ENCODE measurements around the gene ABCC4.
A peak's percentile ranks its signal among the peaks of the same experiment; 100 is the strongest.

Gene ABCC4

DNA sequence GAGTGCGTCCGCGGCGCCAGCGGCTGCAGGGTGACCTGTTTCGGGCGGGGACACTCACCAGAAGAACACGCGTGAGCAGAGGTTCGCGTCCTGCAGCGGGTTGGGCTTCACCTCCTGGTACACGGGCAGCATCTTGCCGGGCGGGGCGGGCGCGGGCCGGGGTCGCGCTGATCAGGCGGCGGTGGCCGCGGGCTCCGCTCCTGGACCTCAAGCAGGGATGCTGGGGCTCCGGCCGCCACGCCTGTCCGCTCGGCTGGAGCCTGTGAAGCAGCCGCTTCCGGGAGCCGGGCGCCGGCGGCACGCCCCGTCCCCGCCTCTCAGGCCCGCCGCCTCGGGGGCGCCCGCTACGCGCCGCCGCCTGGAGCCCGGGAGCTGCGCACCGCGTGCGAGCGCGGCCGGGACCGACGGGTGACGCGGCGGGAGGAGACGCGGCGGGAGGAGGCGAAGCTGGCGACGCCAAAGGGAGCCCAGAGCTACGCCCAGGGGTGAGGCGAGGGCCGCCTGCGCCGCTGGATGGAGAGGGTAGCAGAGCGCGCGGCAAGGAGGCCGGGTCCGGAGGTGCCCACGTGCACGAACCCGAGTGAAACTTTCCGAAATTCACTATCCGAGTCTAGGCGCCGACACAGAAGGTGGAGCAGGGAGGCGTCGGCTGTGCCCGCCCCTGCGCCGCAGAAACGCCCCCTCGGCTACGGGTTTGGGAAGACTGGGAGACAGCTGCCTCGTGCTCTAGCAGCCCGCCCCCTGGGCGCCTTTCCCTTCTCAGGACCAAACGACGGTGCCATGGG is at the start of gene ABCC4:
Gene ABCC4 (minus strand): TSS at position 269 of the 785 bp plus-strand sequence. CDS start 137 bp downstream, at position 132.
- peak; percentile 4 to 38 for DNase-seq (ENCODE audit: low read depth in 1 of 2, low spot score in 1 of 2)

- DNase-seq (ENCODE audit: low read depth in 1 of 2, low spot score in 1 of 2) = no peak
Measured at GRCh38 chr13:95349267-95349666, 48.0 kb upstream of the ABCC4 start.

GRCh38 chr13:95343944-95344343 is 42.7 kb upstream of the ABCC4 start:
- DNase-seq (ENCODE audit: low read depth in 1 of 2, low spot score in 1 of 2) = no peak

DNA sequence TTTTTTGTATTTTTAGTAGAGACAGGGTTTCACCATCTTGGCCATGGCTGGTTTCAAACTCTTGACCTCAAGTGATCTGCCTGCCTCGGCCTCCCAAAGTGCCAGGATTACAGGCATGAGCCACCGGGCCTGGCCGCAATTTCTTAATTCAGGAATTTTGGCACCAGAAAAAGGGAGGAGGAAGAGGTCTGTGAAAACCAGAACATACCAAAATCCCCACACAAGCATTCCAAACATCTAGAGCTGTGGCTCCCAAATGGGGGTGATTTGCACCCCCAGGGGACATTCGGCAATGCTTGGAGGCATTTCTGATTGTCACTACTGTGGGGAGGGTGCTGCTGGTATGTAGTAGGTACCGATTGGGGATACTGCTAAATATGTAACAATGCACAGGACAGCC is 40.2 kb upstream of the ABCC4 start:
- DNase-seq (ENCODE audit: low read depth in 1 of 2, low spot score in 1 of 2) = no peak

- no peak for DNase-seq (ENCODE audit: low read depth in 1 of 2, low spot score in 1 of 2)
Measured at GRCh38 chr13:95338905-95339304, 37.7 kb upstream of the ABCC4 start.

DNA sequence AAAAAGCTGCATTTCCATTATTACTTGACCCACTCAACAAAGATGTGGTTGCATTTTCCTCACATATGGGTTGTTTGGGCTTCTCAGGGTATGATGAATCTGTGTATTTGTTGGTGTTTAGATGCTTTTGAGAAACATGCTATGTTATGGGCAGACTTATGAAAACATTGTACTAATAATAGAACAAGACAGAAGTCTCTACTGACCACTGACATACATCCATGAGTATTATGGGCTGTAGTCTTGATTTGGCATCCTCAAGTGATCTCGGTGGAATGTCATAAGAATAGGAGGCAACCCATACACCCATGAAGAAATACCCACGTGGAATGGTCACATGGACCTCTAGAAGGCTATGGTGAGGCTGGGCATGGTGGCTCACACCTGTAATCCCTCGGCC is 36.3 kb upstream of the ABCC4 start:
- DNase-seq (ENCODE audit: low read depth in 1 of 2, low spot score in 1 of 2) = no peak

DNA sequence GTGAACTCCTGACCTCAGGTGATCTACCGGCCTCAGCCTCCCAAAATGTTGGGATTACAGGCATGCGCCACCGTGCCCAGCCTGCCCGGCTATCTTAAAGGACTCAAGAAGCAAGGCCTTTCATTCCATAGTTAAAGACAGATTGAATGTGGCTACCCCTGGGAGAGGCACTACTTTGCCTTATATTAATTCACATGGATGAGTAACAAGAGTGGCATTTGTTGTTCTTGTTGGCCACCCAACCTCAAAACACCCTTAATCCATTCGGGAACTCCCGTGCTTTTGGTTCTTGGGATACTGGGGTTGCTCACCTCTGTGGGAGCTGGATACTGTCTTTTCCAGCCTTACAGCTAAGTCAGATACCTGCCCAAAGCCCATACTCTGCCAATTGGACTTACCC is 34.4 kb upstream of the ABCC4 start:
- no peak for DNase-seq (ENCODE audit: low read depth in 1 of 2, low spot score in 1 of 2)

DNA sequence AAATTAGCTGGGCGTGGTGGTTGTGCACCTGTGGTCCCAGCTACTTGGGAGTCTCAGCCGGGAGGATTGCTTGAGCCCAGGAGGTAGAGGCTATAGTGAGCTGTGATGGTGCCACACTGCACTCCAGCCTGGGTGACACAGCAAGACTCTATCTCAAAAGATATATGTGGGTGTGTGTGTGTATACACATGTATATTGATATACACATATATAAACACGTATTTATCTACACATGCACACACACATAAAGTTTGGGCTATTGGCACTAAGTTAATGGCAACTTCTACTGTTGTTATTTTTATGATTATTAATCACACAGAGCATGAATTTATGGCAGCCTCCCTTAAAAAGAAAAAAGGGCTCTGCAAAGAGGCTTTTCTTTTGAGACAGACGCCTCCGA is 27.1 kb upstream of the ABCC4 start:
- DNase-seq (ENCODE audit: low read depth in 1 of 2, low spot score in 1 of 2) = no peak

DNA sequence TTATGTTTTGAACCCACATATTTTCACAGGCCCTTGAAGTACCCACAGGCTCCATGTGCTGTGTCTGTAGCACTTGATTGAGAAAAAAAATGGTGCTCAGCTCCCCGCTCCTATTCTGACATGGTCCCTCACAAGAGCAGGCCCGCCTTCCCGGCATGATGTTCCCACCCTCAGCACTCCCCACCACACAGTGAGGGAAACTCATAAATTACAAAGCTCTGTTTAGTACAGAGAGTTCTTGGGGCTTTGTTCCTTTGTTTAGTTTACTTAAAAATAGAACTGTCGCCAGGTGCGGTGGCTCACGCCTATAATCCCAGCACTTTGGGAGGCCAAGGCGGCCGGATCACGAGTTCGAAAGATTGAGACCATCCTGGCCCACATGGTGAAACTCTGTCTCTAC is 25.9 kb upstream of the ABCC4 start:
- DNase-seq (ENCODE audit: low read depth in 1 of 2, low spot score in 1 of 2) = no peak

- no peak for DNase-seq (ENCODE audit: low read depth in 1 of 2, low spot score in 1 of 2)
Measured at GRCh38 chr13:95326695-95327094, 25.4 kb upstream of the ABCC4 start.

DNA sequence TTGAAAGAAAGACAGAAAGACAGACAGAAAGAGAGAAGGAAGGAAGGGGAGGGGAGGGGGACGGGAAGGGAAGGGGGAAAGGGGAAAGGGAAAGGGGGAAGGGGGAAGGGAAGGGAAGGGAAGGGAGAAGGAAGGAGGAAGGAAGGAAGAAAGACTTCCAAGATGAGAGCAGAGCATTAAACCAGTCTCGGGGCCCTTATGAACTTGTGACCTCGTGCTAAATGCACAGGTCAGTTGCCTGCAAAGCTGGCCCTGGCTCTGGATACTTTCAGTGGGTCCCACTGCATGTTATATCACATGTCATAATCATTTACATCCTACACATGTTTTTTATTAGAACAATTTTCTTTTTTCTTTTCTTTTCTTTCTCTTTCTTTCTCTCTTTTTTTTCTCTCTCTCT is 24.2 kb upstream of the ABCC4 start:
- DNase-seq (ENCODE audit: low read depth in 1 of 2, low spot score in 1 of 2) = no peak

DNA sequence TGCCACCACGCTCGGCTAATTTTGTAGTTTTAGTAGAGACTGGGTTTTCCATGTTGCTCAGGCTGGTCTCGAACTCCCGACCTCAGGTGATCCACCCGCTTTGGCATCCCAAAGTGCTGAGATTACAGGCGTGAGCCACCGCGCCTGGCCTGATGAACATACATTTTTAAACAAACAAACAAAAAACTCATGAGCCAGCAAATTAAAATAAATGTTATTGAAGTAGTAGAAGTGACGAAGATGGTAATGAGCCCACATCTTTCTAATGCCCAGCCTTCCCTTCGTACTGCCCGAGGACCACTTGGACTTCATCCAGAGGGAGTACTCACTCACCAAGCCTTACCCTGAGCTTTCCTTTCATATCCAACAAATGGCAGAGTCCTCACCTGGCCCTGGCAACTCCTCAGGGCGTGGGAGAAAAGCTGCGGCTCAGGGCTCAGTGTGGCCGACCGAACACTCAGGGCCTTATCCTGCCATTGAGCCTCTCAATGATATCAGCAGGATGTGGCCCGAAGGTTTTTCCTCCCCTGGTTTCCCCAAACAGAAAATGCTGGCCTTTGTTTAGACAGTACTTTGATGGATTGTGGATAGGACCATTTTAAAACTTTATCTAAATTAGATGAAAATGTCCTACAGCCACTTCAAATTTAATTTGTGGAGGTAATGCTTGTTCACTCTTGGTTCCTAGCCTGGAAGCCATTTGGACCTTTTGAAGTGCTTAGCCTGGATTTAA is 22.8 kb upstream of the ABCC4 start:
- DNase-seq (ENCODE audit: low read depth in 1 of 2, low spot score in 1 of 2) = no peak

GRCh38 chr13:95319551-95320274 is 18.5 kb upstream of the ABCC4 start:
- DNase-seq (ENCODE audit: low read depth in 1 of 2, low spot score in 1 of 2) = no peak

DNA sequence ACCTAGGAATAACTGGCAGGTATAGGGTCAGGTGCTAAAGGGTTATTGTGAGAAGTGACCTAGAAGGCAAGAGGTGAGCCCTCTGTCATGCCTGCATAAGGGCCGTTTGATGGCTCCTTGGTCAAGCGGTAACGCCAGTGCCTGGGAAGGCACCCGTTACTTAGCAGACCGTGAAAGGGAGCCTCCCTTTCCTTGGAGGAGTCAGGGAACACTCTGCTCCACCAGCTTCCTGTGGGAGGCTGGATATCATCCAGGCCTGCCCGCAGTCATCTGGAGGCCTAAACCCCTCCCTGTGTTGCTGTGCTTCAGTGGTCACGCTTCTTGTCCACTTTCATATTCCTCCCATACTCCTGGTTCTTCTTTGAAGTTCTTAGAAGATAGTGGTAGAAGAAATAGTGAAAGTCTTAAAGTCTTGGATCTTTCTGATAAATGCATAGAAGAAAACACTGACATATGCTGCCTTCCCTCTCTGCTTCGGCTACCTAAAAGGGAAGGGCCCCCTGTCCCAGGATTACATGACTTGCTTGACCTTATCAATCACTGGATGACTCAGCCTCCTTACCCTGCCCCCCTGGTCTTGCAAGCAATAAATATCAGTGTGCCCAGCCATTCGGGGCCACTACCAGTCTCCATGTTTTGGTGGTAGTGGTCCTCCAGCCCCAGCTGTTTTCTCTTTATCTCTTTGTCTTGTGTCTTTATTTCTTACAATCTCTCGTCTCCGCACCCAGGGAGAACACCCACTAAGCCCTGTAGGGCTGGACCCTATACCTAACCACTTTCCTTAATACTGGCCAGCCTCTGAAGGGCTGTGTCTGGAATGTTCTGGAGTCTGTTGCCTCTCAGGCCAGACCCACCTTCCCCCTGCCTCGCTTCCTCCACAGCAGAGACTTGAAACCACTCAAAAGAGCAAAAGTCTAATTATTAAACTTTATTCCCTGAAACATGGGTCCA is 16.1 kb upstream of the ABCC4 start:
- DNase-seq (ENCODE audit: low read depth in 1 of 2, low spot score in 1 of 2) = no peak

GRCh38 chr13:95315752-95316151 is 14.5 kb upstream of the ABCC4 start:
- no peak for DNase-seq (ENCODE audit: low read depth in 1 of 2, low spot score in 1 of 2)

GRCh38 chr13:95307507-95307906 is 6.3 kb upstream of the ABCC4 start:
- no peak for DNase-seq (ENCODE audit: low read depth in 1 of 2, low spot score in 1 of 2)

- no peak for DNase-seq (ENCODE audit: low read depth in 1 of 2, low spot score in 1 of 2)
Measured at GRCh38 chr13:95304453-95304852, 3.2 kb upstream of the ABCC4 start.

- DNase-seq (ENCODE audit: low read depth in 1 of 2, low spot score in 1 of 2) = no peak
Measured at GRCh38 chr13:95301968-95302393, 730 bp upstream of the ABCC4 start.

- DNase-seq (ENCODE audit: low read depth in 1 of 2, low spot score in 1 of 2) = peak in 1 of 2 donors; percentile 7
Measured at GRCh38 chr13:95300625-95301182, 547 bp downstream of the ABCC4 start.

DNA sequence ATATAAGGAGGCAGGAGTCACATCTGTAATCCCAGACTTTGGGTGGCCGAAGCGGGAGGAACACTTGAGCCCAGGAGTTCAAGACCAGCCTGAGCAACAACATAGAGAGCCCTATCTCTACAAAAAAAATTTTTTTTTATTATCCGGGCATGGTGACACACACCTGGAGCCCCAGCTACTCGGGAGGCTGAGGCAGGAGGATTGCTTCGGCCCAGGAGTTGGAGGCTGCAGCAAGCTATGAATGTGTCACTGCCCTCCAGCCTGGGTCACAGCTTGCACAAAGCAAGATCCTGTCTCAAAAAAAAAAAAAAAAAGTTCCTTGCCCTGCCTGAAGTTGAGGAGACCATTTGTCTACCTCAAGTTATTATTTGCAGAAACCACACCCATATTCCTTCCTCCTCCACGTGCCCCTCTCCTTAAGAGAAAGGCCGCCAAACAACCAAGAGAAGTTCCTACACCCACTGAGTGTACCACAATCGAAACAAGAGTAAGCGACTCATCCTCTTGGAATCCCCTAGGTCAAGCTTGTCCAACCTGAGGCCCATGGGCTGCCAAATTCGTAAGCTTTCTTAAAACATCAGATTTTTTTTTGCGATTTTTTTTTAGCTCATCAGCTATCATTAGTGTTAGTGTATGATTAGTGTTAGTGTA is 2.2 kb downstream of the ABCC4 start:
- no peak for DNase-seq (ENCODE audit: low read depth in 1 of 2, low spot score in 1 of 2)

All from activated T-helper 1 cell treated with anti-CD3 and anti-CD28 coated beads, Interleukin-2, amount 50 U/mL, for 16 hours (primary cell).